Right renal cortex interstitium (tissue), 3 donors: ENCODE measurements around the gene SMIM22. TPM values are rescaled to one million over a fixed set of nuclear protein-coding genes. Genes with fewer than 3 reads are reported as not detected.

ENCODE experiments used
- DNase-seq, 3 donors: peaks; one replicate each; pipeline ENCODE4 v3.0.0-alpha.2; 2013; ENCODE audit warnings: low read depth in 3 of 3, low spot score in 2 of 3
- polyA plus RNA-seq, 3 donors: library from polyadenylated mRNA; unstranded; fragments of 120-200 nt; gene quantifications; one replicate each; pipeline ENCODE4 v1.2.1, GENCODE V29; 2013; ENCODE audit not compliant: insufficient read length in 3 of 3

The SMIM22 gene
- 10 to 100 TPM in 1 of 3 donors, 1 to 10 TPM in 2; 4.3 to 11.0 (median 9.4) TPM for polyA plus RNA-seq

DNA sequence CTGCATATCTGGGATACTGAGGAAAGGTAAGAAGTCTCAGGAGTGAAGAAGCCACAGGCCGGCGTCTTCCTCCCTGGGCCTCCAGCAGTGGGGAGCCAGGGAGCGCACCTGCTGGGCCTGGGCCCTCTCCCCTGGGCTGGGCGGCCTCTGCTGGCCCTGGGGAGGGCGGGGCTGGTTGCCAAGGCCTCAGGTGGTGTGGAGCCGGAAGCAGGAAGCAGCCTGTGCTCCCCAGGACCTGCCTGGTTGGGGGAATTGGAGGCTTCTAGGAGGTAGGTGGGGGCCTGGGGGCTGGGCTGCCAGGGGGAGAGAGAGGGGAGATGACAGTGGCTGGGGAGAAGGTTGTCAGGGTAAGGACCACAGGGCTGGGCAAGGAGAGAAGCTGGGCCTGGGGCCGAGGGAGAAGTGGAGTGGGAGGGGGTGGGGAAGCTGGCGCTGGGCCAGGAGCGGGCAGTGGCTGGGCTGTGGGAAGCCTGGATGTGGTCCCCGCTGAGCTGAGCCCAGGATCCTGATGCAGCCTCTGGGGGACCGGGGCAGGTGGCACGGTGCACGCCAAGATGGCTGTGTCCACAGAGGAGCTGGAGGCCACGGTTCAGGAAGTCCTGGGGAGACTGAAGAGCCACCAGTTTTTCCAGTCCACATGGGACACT lies at the start of gene SMIM22:
Gene SMIM22, plus strand, starts transcription at position 189 of the 647 bp plus-strand sequence. Its CDS starts 366 bp downstream, at position 555.
- DNase-seq, result no peak

- DNase-seq, result no peak
Observed at GRCh38 chr16:4746215-4746614, 49.0 kb upstream of the SMIM22 start.

- DNase-seq, result no peak
Observed at GRCh38 chr16:4746991-4747574, 48.1 kb upstream of the SMIM22 start.

GRCh38 chr16:4747906-4748681 lies 47.1 kb upstream of the SMIM22 start:
- no peak for DNase-seq

DNA sequence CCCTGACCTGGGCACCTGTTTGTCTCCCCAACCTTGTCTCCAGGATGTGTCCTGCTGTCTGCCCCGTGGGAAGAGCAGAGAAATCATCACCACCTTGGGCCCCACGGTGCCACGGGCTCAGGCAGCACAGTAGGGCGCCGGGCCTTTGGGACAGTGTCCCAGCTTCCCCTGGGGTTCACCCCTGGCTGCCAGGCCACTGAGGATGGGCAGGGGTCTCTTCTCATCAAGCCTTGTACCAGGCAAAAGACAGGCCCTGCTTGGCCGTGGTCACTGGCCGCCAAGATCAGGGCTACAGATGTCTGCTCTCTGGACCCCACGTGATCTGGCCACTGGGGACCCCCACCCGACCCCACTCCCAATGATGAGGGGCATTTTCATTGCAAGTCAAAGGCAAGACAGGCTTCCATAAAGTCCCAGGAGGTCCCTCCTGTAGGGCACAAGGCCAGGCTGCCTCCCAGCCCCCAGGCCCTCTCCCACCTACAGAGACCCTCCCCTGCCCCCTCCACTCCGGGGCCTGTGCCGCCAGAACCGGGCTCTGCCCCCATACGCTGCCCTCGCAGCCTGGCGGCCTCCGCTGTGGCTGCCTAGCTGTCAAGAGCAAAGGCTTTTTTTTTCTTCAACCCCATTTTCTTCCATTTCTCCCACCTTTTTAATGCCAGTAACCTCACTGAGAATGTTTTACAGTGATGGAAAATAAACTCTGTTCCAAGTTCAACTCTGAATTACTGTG lies 46.3 kb upstream of the SMIM22 start:
- no peak for DNase-seq

- DNase-seq, result no peak
Observed at GRCh38 chr16:4749700-4750257, 45.4 kb upstream of the SMIM22 start.

- DNase-seq, result no peak
Observed at GRCh38 chr16:4750896-4751295, 44.3 kb upstream of the SMIM22 start.

GRCh38 chr16:4752351-4753100 lies 42.6 kb upstream of the SMIM22 start:
- DNase-seq, result no peak

- no peak for DNase-seq
Observed at GRCh38 chr16:4753227-4753626, 41.9 kb upstream of the SMIM22 start.

DNA sequence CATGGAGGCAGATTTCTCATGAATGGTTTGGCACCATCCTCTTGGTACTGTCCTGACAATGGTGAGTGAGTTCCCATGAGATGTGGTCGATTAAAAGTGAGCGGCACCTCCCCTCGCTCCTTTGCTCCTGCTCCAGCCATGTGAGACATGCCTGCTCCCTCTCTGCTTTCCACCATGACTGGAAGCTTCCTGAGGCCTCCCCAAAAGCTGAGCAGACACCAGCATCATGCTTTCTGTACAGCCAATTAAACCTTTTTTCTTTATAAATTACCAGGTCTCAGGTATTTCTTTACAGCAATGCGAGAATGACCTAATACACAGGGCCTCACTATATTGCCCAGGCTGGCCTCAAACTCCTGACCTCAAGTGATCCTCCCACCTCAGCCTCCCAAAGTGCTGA lies 40.3 kb upstream of the SMIM22 start:
- no peak for DNase-seq

- DNase-seq, result no peak
Observed at GRCh38 chr16:4755687-4756086, 39.5 kb upstream of the SMIM22 start.

DNA sequence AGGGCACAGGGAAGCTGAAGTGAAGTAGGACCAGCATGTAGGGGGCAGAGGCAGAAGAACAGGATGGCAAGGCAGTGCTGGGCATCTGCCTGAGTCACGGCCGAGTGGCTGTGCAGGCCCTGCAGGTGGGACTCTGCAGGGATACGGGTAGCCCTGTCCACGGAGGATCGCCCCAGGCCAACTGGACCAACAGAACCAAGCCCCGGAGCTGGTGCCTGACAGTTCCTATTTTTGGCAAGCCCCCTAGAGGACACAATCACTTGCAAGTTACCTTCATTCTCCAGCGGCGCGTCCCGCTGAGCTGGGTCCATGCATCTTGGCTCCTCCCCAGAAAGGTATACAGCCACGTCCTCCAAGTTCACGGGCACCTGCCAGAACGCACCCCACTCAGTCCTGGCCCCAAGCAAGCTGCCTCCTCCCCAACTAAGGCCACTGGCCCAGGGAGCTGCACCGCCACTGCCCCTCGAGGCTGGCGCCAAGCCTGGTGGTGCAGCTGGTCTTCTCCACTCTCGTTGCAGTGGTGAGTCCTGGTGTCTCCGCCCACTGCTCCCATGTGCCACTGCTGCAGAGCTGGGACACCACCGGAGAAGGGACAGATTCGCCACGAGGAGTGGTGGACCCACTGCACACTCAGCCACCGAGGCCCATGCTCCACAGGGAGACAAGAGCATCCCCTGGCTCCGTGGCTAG lies 34.8 kb upstream of the SMIM22 start:
- DNase-seq, result no peak

DNA sequence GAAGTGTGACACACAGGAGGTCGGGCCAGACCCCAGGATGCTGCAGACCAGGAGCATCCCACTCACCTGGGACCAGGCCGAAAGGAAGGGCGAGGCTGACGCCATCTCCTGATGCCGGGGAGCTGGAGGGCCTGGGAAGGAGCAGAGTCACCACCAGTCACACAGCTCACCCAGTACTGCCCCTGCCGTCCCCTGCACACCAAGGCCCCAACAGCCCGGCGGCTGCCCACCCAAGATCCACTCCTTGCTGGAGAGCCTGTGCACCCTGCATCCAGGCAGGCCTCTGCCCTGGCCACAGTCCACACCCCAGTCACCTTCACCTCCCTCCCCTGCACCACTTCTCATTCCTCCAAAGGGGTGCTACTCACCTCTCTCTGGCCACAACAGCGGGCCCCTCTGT lies 33.0 kb upstream of the SMIM22 start:
- DNase-seq, result no peak

GRCh38 chr16:4763791-4764190 lies 31.4 kb upstream of the SMIM22 start:
- DNase-seq, result no peak

DNA sequence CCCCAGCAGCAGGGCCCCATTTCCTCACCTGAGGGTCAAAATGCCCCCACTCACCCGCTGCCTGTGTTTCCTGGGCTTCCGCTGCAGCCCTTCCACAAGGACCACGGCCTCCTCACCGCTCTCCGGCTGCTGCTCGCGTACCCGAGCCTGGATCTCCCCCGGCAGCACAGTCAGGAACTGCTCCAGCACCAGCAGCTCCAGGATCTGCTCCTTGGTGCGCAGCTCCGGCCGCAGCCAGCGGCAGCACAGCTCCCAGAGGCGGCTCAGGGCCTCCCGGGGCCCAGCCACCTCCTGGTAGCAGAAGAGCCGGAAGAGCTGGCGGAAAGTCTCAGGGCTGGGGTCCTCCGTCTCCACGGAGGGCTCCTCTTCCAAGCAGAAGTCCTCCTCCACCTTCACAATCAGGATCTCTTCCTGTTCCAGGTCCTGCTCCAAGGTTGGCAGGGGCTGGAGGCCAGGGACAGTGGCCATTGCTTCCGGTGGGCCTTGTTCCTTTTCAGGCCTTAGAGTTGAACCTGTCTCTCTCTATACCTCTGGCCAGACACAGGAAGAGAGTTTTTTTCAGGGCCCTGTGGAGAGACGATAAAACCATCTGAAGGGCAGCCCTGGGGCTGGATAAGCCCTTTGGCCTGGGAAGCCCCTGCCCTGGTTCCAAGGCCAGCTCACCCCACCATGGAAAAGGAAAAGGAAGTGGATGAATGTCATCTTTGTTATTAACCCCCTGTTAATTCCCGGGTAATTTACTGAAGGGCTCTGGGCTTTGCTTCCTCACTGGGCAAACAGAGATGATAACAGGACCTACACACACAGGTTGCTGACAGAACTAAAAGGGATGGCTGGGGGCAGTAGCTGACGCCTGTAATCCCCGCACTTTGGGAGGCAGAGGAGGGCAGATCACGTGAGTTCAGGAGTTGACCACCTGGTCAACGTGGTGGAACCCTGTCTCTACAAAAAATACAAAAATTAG lies 29.4 kb upstream of the SMIM22 start:
- DNase-seq, result no peak

DNA sequence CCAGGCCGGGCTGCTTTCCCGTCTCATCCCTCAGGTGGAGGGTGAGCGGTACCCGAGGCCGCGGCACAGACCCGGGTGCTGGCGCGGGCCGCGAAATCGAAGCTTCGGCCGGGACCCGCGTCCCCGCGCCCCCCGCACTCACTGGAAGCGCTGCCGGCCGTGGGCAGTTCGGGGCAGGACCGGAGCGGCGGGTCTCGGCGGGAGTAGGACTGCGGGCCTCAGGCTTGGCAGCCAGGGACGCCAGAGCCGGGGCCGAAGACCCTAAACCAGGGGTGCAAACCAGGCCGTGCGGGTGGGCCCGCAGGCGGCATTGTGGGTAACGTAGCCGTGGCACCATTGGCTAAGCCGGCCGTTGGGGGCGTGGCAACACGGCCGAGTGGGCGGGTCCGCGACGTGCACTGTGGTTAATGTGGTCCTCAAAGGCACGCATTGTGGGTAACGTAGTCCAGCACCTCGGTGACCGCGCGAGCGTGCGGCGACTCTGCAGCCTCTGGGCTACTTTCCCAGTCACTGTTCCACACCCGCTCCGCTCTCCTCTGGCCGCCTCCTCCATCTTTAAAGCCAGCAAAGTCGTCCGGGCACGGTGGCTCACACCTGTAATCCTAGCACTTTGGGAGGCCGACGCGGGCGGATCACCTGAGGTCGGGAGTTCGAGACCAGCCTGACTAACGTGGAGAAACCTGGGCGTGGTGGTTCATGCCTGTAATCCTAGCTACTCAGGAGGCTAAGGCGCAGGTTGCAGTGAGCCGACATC lies 28.1 kb upstream of the SMIM22 start, which contains the start of gene ZNF500:
Gene ZNF500, minus strand, starts transcription at position 288 of the 754 bp plus-strand sequence. CDS start 1,184 bp downstream, outside the sequence.
- DNase-seq, result peak; percentile 87 to 91 (median 90)

DNA sequence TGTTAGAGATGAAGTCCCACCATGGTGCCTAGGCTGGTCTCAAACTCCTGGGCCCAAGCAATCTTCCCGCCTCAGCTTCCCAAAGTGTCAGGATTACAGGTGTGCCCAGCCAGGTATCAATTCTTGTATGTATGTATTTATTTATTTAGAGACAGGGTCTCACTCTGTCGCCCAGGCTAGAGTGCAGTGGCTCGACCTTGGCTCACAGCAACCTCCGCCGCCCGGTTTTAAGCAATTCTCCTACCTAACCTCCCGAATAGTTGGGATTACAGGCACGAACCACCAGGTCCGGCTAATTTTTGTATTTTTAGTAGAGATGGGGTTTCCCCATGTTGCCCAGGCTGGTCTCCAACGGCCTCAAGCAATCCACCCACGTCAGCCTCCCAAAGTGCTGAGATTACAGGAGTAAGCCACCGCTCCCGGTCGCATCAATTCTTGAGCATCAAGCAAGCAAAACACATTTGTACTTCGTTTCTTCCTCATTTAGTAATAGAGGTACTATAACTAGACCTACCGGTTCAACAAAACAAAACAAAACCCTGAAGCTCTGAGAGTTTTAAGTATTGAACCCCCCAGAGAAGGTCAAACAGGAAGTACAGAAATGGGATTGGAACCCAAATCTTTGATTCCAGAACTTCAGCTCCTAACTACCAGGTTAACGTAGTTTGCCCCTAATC lies 27.2 kb upstream of the SMIM22 start:
- no peak for DNase-seq
